ENCODE results near the gene CXXC5. TPM values are rescaled to one million over a fixed set of nuclear protein-coding genes. Genes with fewer than 3 reads are reported as not detected.
A peak's percentile ranks its signal among the peaks of the same experiment; 100 is the strongest.

CXXC5 gene
- total RNA-seq, 2 donors from 2014 or later: 1.2 to 1.9 TPM

DNA sequence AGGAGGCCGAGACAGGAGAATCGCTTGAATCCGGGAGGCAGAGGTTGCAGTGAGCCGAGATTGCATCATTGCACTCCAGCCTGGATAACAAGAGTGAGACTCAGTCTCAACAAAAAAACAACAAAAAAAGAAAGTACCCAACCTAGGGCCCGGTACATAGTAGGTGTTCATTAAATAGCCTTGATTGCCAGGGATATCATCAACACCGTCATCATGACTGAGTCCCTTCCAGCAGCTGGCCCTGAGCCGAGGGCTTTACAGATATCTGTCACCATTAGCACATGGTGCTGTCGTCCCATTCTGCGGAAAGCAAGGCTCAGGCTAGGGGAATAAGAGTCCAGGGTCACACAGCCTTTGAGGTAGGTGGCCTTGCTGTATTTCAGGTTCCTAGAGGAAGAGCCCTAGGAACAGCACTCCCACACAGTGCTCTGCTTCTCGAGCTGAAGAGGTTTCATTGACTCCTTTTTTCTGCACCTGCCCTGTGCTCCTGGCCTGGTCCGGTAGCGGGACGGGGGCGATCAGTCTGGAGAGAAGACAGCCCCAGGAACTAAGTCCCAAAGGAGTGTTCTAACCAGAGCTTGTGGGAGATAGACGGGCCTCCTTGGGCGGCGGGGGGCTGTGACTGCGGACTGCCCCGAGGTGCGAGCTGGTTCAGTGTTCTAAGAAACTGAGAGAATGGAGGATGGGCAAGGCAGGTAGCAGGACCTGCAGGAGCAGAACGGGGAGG is 48.2 kb downstream of the CXXC5 start:
- Mint-ChIP-seq H3K9me3 (no peaks in the 10 kb centered on the region), H3K4me1 (ENCODE audit: low read depth) (peaks cover 30% of the 10 kb centered on the region), H3K36me3 (ENCODE audit: insufficient read depth in 2 of 2) (no peaks in the 10 kb centered on the region), H3K27me3 (ENCODE audit: low read depth) (peaks cover 7% of the 10 kb centered on the region), H3K4me3 (peak overlapping the region; percentile 56 to 78), H3K27ac (no peak overlapping the region)
- ATAC-seq (replicated peaks in 1 of 2) (no peak), DNase-seq (no peak)

DNA sequence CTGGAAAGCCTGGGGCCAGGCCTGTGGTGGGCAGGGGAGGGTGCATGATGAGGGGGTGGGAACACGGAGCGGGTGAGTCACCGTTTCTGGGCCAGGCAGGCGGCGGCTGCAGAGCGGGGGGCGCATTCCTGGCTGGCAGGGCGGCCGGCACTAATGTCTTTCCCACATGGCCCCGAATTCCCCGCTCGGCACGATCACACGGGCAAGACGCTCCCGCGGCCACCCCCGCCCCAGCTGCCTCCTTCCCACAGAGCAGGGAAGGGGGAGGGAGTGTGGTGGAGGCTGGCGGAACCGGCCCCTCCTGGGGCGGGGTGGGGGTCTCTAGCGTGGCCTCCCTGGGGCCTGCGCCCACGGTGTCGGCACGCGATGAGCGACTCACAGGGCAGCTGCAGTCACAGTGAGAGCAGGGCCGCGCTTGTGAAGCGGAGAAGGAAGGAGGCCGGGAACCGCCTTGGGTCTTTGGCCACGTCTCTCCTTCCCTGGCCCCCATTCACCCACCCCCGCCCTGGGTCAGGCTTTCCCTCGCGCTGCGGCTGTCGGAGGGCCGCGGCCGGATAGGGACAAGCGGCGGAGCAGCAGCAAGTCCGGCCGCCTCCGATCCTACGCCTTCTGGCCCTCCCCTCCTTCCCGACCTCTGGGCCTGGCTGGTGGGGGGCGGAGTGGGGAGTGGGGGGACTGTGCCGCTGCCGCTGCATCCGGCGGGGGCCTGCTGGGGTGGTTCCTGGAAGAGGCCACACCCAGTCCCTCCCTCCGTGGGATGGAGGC is 48.9 kb downstream of the CXXC5 start:
- DNase-seq: peak; percentile 31 to 36
- Mint-ChIP-seq H3K4me3 (peak overlapping the region; percentile 56 to 78), H3K9me3 (no peaks in the 10 kb centered on the region), H3K27me3 (ENCODE audit: low read depth) (peaks cover 15% of the 10 kb centered on the region), H3K27ac (no peak overlapping the region), H3K36me3 (ENCODE audit: insufficient read depth in 2 of 2) (no peaks in the 10 kb centered on the region), H3K4me1 (ENCODE audit: low read depth) (peaks cover 34% of the 10 kb centered on the region)
- peak; percentile 51 to 63 for ATAC-seq (replicated peaks in 1 of 2)

GRCh38 chr5:139698490-139699146 is 50.5 kb downstream of the CXXC5 start:
- H3K9me3 Mint-ChIP-seq: no peaks in the 10 kb centered on the region
- DNase-seq: no peak
- H3K27ac Mint-ChIP-seq: no peak overlapping the region
- peak overlapping the region in 1 of 2 donors; percentile 11 for H3K4me3 Mint-ChIP-seq
- no peaks in the 10 kb centered on the region for H3K36me3 Mint-ChIP-seq (ENCODE audit: insufficient read depth in 2 of 2)
- ATAC-seq (replicated peaks in 1 of 2): no peak
- peaks cover 38% of the 10 kb centered on the region for H3K4me1 Mint-ChIP-seq (ENCODE audit: low read depth)
- H3K27me3 Mint-ChIP-seq (ENCODE audit: low read depth): peaks cover 27% of the 10 kb centered on the region

DNA sequence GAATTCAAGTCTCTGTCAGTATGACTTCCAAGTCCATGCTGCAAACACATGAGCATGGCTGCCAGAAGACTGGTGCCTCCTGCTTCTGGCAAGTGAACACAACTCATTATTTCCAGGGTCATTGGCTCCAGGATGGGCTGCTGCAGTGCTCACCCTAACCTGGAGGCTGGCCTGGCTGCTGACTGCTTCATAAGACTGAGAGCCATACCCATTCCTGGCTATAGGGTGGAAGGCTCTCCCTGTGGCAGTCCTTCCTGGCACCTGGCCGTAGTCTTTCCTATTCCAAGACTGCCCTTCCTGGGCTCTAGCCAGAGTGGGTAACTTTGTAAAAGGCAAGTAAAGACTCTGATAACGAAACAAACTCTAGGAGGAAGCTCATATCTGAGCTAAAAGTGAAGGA is 51.2 kb downstream of the CXXC5 start:
- Mint-ChIP-seq H3K4me3 (no peak overlapping the region), H3K4me1 (ENCODE audit: low read depth) (peaks cover 38% of the 10 kb centered on the region), H3K27me3 (ENCODE audit: low read depth) (peaks cover 33% of the 10 kb centered on the region), H3K27ac (no peak overlapping the region), H3K9me3 (no peaks in the 10 kb centered on the region), H3K36me3 (ENCODE audit: insufficient read depth in 2 of 2) (no peaks in the 10 kb centered on the region)
- ATAC-seq (replicated peaks in 1 of 2) (no peak), DNase-seq (no peak)

DNA sequence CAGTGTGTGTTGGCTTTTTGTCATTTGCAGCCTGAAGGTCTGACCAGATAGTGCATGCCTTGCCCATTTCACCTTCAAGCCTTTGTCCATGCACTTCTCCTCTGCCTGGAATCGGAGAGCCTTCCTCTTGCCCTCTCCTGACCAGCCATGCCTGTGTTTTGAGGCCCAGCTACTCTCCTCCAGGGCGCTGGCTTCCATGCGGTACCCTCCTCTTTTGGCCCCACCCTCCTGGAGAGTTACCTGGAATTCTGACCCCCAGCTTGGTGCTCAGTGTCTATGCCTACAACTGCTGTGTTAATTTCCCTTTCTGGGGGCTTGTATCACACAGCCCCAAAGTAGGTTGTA is 52.5 kb downstream of the CXXC5 start:
- Mint-ChIP-seq H3K36me3 (ENCODE audit: insufficient read depth in 2 of 2) (no peaks in the 10 kb centered on the region), H3K4me1 (ENCODE audit: low read depth) (peaks cover 46% of the 10 kb centered on the region), H3K27ac (no peak overlapping the region), H3K9me3 (no peaks in the 10 kb centered on the region), H3K27me3 (ENCODE audit: low read depth) (peaks cover 33% of the 10 kb centered on the region), H3K4me3 (no peak overlapping the region)
- DNase-seq (no peak), ATAC-seq (replicated peaks in 1 of 2) (no peak)

- H3K9me3 Mint-ChIP-seq: no peaks in the 10 kb centered on the region
- ATAC-seq (replicated peaks in 1 of 2) (peak in 1 of 2 donors; percentile 22), DNase-seq (no peak)
- H3K4me3 Mint-ChIP-seq: no peak overlapping the region
- H3K36me3 Mint-ChIP-seq (ENCODE audit: insufficient read depth in 2 of 2): no peaks in the 10 kb centered on the region
- no peak overlapping the region for H3K27ac Mint-ChIP-seq
- H3K27me3 Mint-ChIP-seq (ENCODE audit: low read depth): peaks cover 33% of the 10 kb centered on the region
- peaks cover 42% of the 10 kb centered on the region for H3K4me1 Mint-ChIP-seq (ENCODE audit: low read depth)
Observed at GRCh38 chr5:139701056-139701741, 53.0 kb downstream of the CXXC5 start.

DNA sequence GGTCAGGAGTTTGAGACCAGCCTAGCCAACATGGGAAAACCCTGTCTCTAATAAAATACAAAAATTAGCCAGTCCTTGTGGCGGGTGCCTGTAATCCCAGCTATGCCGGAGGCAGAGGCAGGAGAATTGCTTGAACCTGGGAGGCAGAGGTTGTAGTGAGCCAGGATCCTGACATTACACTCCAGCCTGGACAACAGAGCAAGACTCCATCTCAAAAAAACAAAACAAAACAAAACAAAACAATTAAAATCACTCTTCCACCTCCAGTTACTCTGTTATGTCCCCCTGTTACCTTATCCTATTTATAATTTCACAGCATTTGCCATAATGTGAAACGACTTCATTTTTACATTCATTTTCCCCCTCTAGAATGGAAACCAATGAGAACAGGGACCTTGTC is 54.4 kb downstream of the CXXC5 start:
- DNase-seq: no peak
- H3K4me1 Mint-ChIP-seq (ENCODE audit: low read depth): peaks cover 35% of the 10 kb centered on the region
- no peaks in the 10 kb centered on the region for H3K9me3 Mint-ChIP-seq
- no peaks in the 10 kb centered on the region for H3K36me3 Mint-ChIP-seq (ENCODE audit: insufficient read depth in 2 of 2)
- H3K4me3 Mint-ChIP-seq: no peak overlapping the region
- no peak for ATAC-seq (replicated peaks in 1 of 2)
- H3K27ac Mint-ChIP-seq: no peak overlapping the region
- H3K27me3 Mint-ChIP-seq (ENCODE audit: low read depth): peaks cover 26% of the 10 kb centered on the region

- Mint-ChIP-seq H3K4me1 (ENCODE audit: low read depth) (peaks cover 29% of the 10 kb centered on the region), H3K4me3 (no peak overlapping the region), H3K9me3 (no peaks in the 10 kb centered on the region), H3K27ac (no peak overlapping the region), H3K27me3 (ENCODE audit: low read depth) (peaks cover 36% of the 10 kb centered on the region), H3K36me3 (ENCODE audit: insufficient read depth in 2 of 2) (no peaks in the 10 kb centered on the region)
- DNase-seq (no peak), ATAC-seq (replicated peaks in 1 of 2) (no peak)
Observed at GRCh38 chr5:139704748-139705147, 56.6 kb downstream of the CXXC5 start.

GRCh38 chr5:139705191-139705590 is 57.0 kb downstream of the CXXC5 start:
- H3K4me3 Mint-ChIP-seq: no peak overlapping the region
- no peak overlapping the region for H3K27ac Mint-ChIP-seq
- H3K27me3 Mint-ChIP-seq (ENCODE audit: low read depth): peaks cover 36% of the 10 kb centered on the region
- H3K9me3 Mint-ChIP-seq: no peaks in the 10 kb centered on the region
- ATAC-seq (replicated peaks in 1 of 2) (peak; percentile 33 to 44), DNase-seq (no peak)
- no peaks in the 10 kb centered on the region for H3K36me3 Mint-ChIP-seq (ENCODE audit: insufficient read depth in 2 of 2)
- H3K4me1 Mint-ChIP-seq (ENCODE audit: low read depth): peaks cover 30% of the 10 kb centered on the region

- Mint-ChIP-seq H3K27ac (no peak overlapping the region), H3K4me1 (ENCODE audit: low read depth) (peaks cover 33% of the 10 kb centered on the region), H3K9me3 (no peaks in the 10 kb centered on the region), H3K4me3 (no peak overlapping the region), H3K36me3 (ENCODE audit: insufficient read depth in 2 of 2) (no peaks in the 10 kb centered on the region), H3K27me3 (ENCODE audit: low read depth) (peaks cover 36% of the 10 kb centered on the region)
- ATAC-seq (replicated peaks in 1 of 2) (no peak), DNase-seq (no peak)
Observed at GRCh38 chr5:139705655-139706587, 57.8 kb downstream of the CXXC5 start.

DNA sequence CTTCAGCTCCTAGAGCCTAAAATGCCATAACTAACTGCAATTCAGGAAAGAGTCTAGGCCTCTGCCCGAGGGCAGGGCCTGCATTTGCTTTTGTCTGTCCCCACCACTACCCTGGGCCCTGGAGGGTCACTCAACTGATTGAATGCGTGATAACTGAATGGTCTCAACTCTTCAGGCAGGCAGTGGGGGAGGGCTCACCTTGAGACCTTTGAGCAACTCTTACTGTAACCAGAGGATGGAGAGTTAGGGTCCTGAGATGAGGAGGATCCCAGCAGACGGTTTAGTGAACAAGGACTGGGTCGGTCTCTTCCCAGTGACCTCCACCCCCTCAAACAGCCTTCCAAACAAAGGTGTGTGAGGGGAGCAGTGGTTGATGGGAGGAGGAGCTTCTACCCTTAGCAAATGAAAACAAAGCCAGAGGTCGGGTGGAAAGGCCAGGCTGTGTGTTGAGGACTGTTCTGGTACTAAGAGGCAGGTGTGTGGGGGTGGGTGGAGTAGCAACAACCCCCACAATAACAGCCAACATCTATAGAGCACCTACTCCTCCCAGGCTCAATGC is 59.4 kb downstream of the CXXC5 start:
- H3K36me3 Mint-ChIP-seq (ENCODE audit: insufficient read depth in 2 of 2): no peaks in the 10 kb centered on the region
- H3K27me3 Mint-ChIP-seq (ENCODE audit: low read depth): peaks cover 27% of the 10 kb centered on the region
- no peak overlapping the region for H3K27ac Mint-ChIP-seq
- DNase-seq (no peak), ATAC-seq (replicated peaks in 1 of 2) (no peak)
- peaks cover 27% of the 10 kb centered on the region for H3K4me1 Mint-ChIP-seq (ENCODE audit: low read depth)
- H3K4me3 Mint-ChIP-seq: no peak overlapping the region
- no peaks in the 10 kb centered on the region for H3K9me3 Mint-ChIP-seq

DNA sequence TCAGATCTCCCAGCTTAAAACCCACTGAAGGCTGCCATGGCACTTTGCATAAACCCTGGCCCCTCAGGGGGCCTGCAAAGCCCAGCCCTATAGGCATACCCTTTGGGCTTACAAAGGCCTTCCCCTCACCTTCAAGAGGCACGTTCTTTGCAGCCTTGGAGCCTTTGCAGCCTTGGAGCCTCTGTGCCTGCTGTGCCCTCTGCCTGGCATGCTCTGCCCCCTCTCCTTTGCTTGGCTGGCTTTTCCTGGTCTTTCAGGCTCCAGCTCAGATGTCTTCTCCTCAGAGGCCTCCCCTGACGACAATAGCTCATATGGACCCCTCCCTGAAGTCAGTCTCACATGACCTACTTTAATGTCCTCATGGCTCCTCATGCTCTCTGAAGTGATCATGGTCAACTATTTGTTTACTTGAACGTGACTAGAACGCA is 60.3 kb downstream of the CXXC5 start:
- ATAC-seq (replicated peaks in 1 of 2) (no peak), DNase-seq (no peak)
- Mint-ChIP-seq H3K4me3 (no peak overlapping the region), H3K36me3 (ENCODE audit: insufficient read depth in 2 of 2) (no peaks in the 10 kb centered on the region), H3K4me1 (ENCODE audit: low read depth) (peaks cover 27% of the 10 kb centered on the region), H3K9me3 (no peaks in the 10 kb centered on the region), H3K27me3 (ENCODE audit: low read depth) (peaks cover 27% of the 10 kb centered on the region), H3K27ac (no peak overlapping the region)
